ENCODE results near the gene CMTM3.
A peak's percentile ranks its signal among the peaks of the same experiment; 100 is the strongest.

The CMTM3 gene

DNA sequence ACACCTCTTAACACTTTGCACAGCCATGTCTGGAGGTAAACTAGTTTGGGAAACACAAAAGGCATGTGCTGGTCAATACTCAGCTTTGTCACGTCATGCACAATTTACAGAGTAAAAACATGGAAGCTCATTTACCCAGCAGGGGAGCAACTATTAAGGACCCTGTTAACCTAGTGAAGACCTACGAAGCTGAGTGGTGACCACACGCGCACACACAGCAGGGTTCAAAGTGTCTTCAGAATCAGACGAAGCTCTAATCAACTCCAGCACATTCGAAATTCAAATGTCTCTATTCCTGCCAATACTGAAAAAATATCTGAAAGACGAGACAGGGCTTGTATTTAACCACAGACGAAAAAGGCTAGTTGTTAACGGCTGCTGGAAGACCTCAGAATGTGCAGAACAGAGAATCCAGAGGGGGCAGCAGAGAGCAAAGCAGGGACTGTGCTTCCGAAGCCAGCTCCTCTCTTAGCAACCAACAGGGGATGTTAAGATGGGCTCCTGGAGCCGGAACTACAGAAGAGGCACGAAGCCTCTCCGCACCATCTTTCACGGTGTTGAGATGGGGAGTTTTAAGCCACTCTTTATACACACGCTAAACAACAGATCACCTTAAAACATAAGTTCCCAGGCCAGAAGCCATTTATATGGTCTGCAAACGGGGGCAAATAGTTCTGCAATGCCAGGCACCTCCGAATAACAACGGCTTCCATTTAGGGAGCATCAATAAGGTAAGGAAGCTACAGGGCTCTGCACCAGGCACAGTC, 46.4 kb downstream of the CMTM3 start:
- H3K36me3 ChIP-seq (ENCODE audit: control insufficient read depth in 2 of 2, insufficient read depth in 1 of 2, low read length in 2 of 2), result no peaks in the 10 kb centered on the region
- no peak overlapping the region for H3K4me3 ChIP-seq (ENCODE audit: low read depth, low read length)
- H3K27ac ChIP-seq (ENCODE audit: extremely low read depth, low read depth, low read length), result no peak overlapping the region; the same call in 1 of the 2 replicates
- no peaks in the 10 kb centered on the region for H3K9me3 ChIP-seq (ENCODE audit: control insufficient read depth, insufficient read depth, low read depth, low read length)
- peaks cover 5% of the 10 kb centered on the region for H3K4me1 ChIP-seq (ENCODE audit: control insufficient read depth, insufficient read depth, low read length)
- POLR2A ChIA-PET, result interaction anchor here (0.6 to 1.6 kb wide), 4 partner anchors 10 to 108 kb away, joined by 3 to 10 read pairs (median 4); no protein-coding TSS in a partner anchor
- CTCF ChIA-PET, result interaction anchor here (0.5 to 3.7 kb wide), 38 partner anchors 8 to 674 kb away, joined by 3 to 86 read pairs (median 4); partner anchors contain the start of genes CMTM4 and NAE1
- TF ChIP-seq ZBTB21 (tag by site-specific recombination; IDR thresholded peaks at IDR 0.05) (peak; percentile 69), ZNF280D (tag by site-specific recombination; IDR thresholded peaks at IDR 0.05) (no peak), ZNF202 (tag by site-specific recombination; IDR thresholded peaks at IDR 0.05; ENCODE audit: borderline replicate concordance) (no peak), ZNF624 (tag by site-specific recombination; IDR thresholded peaks at IDR 0.05) (no peak), SP7 (tag by site-specific recombination; IDR thresholded peaks at IDR 0.05) (0 out of 2 replicates have a peak, but pooled peaks have one; percentile 16), TRIM28 (IDR thresholded peaks at IDR 0.05; ENCODE audit: borderline replicate concordance, low read length) (peak; percentile 95), YY2 (tag by site-specific recombination; IDR thresholded peaks at IDR 0.05) (no peak), ZIC2 (tag by site-specific recombination; IDR thresholded peaks at IDR 0.05) (peak; percentile 87), PRDM6 (tag by site-specific recombination; IDR thresholded peaks at IDR 0.05) (peak; percentile 44; the same call in 1 of the 2 replicates), ZNF555 (tag by site-specific recombination; conservative IDR thresholded peaks at IDR 0.05) (no peak), ZBTB48 (tag by site-specific recombination; IDR thresholded peaks at IDR 0.05) (peak; percentile 95), ZBTB7A (tag by site-specific recombination; IDR thresholded peaks at IDR 0.05; ENCODE audit: low read depth) (no peak), ZNF843 (tag by site-specific recombination; IDR thresholded peaks at IDR 0.05) (peak; percentile 36; the same call in 1 of the 2 replicates), ZFP41 (tag by site-specific recombination; IDR thresholded peaks at IDR 0.05; ENCODE audit: borderline replicate concordance) (no peak), ZNF530 (tag by site-specific recombination; IDR thresholded peaks at IDR 0.05; ENCODE audit: low read depth) (no peak), ZNF10 (tag by site-specific recombination; IDR thresholded peaks at IDR 0.05) (peak; percentile 28; the same call in 1 of the 2 replicates), ZNF391 (tag by site-specific recombination; IDR thresholded peaks at IDR 0.05; ENCODE audit: borderline replicate concordance, low read depth) (no peak), GFI1B (tag by site-specific recombination; IDR thresholded peaks at IDR 0.05) (no peak), ZNF473 (tag by site-specific recombination; IDR thresholded peaks at IDR 0.05) (no peak), ZBTB1 (tag by site-specific recombination; IDR thresholded peaks at IDR 0.05) (no peak), INSM2 (tag by site-specific recombination; IDR thresholded peaks at IDR 0.05) (no peak), ZNF133 (tag by site-specific recombination; IDR thresholded peaks at IDR 0.05) (no peak), KLF16 (tag by site-specific recombination; IDR thresholded peaks at IDR 0.05) (no peak), ZNF701 (tag by site-specific recombination; IDR thresholded peaks at IDR 0.05) (no peak), ZNF529 (tag by site-specific recombination; IDR thresholded peaks at IDR 0.05; ENCODE audit: insufficient replicate concordance) (no peak), ZNF146 (tag by site-specific recombination; IDR thresholded peaks at IDR 0.05) (no peak), ZNF654 (tag by site-specific recombination; IDR thresholded peaks at IDR 0.05; ENCODE audit: low read depth) (no peak), REST (tag by site-specific recombination; IDR thresholded peaks at IDR 0.05) (no peak), YY1 (tag by site-specific recombination; IDR thresholded peaks at IDR 0.05) (no peak)

Measured in HEK293 (cell line).